GM21390 (cell line): ENCODE data around the gene NPAS3.

Experiments used
- ATAC-seq: cut with Tn5 transposase; IDR thresholded peaks from one replicate; pipeline ENCODE4 v1.9.1; 2021; ENCODE audit not compliant: unreplicated experiment

The NPAS3 gene

GRCh38 chr14:33689680-33690079 lies 751.0 kb downstream of the NPAS3 start:
- no peak for ATAC-seq

- no peak for ATAC-seq
These were observed 753.2 kb downstream of the NPAS3 start for GRCh38 chr14:33691907-33692306.

GRCh38 chr14:33692762-33693161 lies 754.1 kb downstream of the NPAS3 start:
- ATAC-seq: no peak

GRCh38 chr14:33693237-33693636 lies 754.6 kb downstream of the NPAS3 start:
- no peak for ATAC-seq

- no peak for ATAC-seq
These were observed 757.5 kb downstream of the NPAS3 start for GRCh38 chr14:33696165-33696564.

GRCh38 chr14:33699300-33699983 lies 760.8 kb downstream of the NPAS3 start:
- ATAC-seq: no peak

- ATAC-seq: no peak
These were observed 761.4 kb downstream of the NPAS3 start for GRCh38 chr14:33700052-33700451.

GRCh38 chr14:33702293-33702692 lies 763.6 kb downstream of the NPAS3 start:
- ATAC-seq: no peak

- no peak for ATAC-seq
These were observed 765.8 kb downstream of the NPAS3 start for GRCh38 chr14:33704481-33704880.

GRCh38 chr14:33705490-33705889 lies 766.8 kb downstream of the NPAS3 start:
- no peak for ATAC-seq

GRCh38 chr14:33707716-33708115 lies 769.0 kb downstream of the NPAS3 start:
- ATAC-seq: no peak

- ATAC-seq: no peak
These were observed 770.6 kb downstream of the NPAS3 start for GRCh38 chr14:33709283-33709682.

- ATAC-seq: no peak
These were observed 771.0 kb downstream of the NPAS3 start for GRCh38 chr14:33709711-33710110.

GRCh38 chr14:33710273-33710672 lies 771.6 kb downstream of the NPAS3 start:
- ATAC-seq: no peak

- no peak for ATAC-seq
These were observed 772.5 kb downstream of the NPAS3 start for GRCh38 chr14:33711194-33711593.

- ATAC-seq: no peak
These were observed 773.1 kb downstream of the NPAS3 start for GRCh38 chr14:33711811-33712216.

- ATAC-seq: no peak
These were observed 776.0 kb downstream of the NPAS3 start for GRCh38 chr14:33714527-33715226.

GRCh38 chr14:33715227-33715528 lies 776.5 kb downstream of the NPAS3 start:
- ATAC-seq: no peak

- no peak for ATAC-seq
These were observed 778.2 kb downstream of the NPAS3 start for GRCh38 chr14:33716921-33717320.

- ATAC-seq: no peak
These were observed 779.2 kb downstream of the NPAS3 start for GRCh38 chr14:33717866-33718265.

- no peak for ATAC-seq
These were observed 781.7 kb downstream of the NPAS3 start for GRCh38 chr14:33720284-33720787.

- no peak for ATAC-seq
These were observed 788.0 kb downstream of the NPAS3 start for GRCh38 chr14:33726685-33727084.

GRCh38 chr14:33727606-33728005 lies 788.9 kb downstream of the NPAS3 start:
- ATAC-seq: no peak
